Stimulated activated naive B cell treated with anti-CD40 and anti-IgM and Interleukin-4, amounts not matched to agents 10 μg/mL and 1 μg/mL and 100 μg/mL, for 72 hours (primary cell): Measurements from ENCODE around the gene B4GALT5.
A peak's percentile ranks its signal among the peaks of the same experiment; 100 is the strongest.

Source experiments
- ATAC-seq, 2 donors: fragments of 150-1000 bp; cut with Tn5 transposase; replicated peaks; 2 replicates each; pipeline ENCODE4 v1.10.0; 2021; ENCODE audit warnings: moderate library complexity in 1 of 2
- DNase-seq: peaks from one replicate; pipeline ENCODE4 v3.0.0; 2021
- H3K27ac Mint-ChIP-seq: one replicate; pipeline ENCODE4 v1.8.0; 2022; ENCODE audit warnings: mild to moderate bottlenecking, mixed read lengths
- H3K27me3 Mint-ChIP-seq, 2 donors: one replicate each; pipeline ENCODE4 v1.8.0; 2022; ENCODE audit warnings: mixed read lengths in 2 of 2
- H3K36me3 Mint-ChIP-seq, 2 donors: one replicate each; pipeline ENCODE4 v1.8.0; 2022; ENCODE audit warnings: mixed read lengths in 2 of 2, mild to moderate bottlenecking in 1 of 2
- H3K4me1 Mint-ChIP-seq, 2 donors: one replicate each; pipeline ENCODE4 v1.8.0; 2022; ENCODE audit warnings: mixed read lengths in 2 of 2, mild to moderate bottlenecking in 1 of 2
- H3K4me3 Mint-ChIP-seq, 2 donors: one replicate each; pipeline ENCODE4 v1.8.0; 2022; ENCODE audit warnings: mild to moderate bottlenecking in 2 of 2, mixed read lengths in 2 of 2, moderate library complexity in 1 of 2
- H3K9me3 Mint-ChIP-seq, 2 donors: one replicate each; pipeline ENCODE4 v1.8.0; 2022; ENCODE audit warnings: mixed read lengths in 2 of 2, mild to moderate bottlenecking in 1 of 2

The B4GALT5 gene

DNA sequence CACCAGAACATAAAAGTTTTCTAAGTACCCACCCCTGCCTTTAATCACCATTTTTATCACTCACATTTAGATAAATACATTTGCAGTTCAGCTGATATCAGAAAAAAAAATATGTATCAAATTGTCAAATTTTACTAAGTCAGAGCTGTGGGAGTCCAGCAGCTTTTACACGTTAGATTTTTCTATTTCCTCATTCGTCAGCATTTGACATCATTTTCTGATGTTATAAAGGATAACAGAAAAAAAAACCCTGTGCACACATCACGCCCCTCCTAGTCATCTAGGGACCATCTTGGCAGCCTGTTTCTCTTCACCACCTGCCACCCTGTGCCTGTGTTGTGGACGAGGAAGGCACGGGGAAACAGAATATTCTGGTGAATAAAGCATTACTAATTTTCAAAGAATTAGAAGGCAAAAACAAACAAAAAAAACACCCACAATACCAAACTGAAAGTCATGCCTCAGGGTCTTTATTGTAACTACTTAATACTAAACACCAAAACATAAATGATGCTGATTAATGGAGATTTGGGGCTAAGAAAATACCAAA is 12.4 kb downstream of the B4GALT5 start:
- no peaks in the 10 kb centered on the region for H3K9me3 Mint-ChIP-seq
- no peak overlapping the region for H3K27ac Mint-ChIP-seq
- H3K36me3 Mint-ChIP-seq, result peaks cover 6 to 15% of the 10 kb centered on the region in 2 donors
- DNase-seq, result no peak
- peak in 1 of 2 donors; percentile 37 for ATAC-seq
- peaks cover 27 to 67% of the 10 kb centered on the region in 2 donors for H3K4me1 Mint-ChIP-seq
- H3K4me3 Mint-ChIP-seq, result no peak overlapping the region
- no peaks in the 10 kb centered on the region for H3K27me3 Mint-ChIP-seq

DNA sequence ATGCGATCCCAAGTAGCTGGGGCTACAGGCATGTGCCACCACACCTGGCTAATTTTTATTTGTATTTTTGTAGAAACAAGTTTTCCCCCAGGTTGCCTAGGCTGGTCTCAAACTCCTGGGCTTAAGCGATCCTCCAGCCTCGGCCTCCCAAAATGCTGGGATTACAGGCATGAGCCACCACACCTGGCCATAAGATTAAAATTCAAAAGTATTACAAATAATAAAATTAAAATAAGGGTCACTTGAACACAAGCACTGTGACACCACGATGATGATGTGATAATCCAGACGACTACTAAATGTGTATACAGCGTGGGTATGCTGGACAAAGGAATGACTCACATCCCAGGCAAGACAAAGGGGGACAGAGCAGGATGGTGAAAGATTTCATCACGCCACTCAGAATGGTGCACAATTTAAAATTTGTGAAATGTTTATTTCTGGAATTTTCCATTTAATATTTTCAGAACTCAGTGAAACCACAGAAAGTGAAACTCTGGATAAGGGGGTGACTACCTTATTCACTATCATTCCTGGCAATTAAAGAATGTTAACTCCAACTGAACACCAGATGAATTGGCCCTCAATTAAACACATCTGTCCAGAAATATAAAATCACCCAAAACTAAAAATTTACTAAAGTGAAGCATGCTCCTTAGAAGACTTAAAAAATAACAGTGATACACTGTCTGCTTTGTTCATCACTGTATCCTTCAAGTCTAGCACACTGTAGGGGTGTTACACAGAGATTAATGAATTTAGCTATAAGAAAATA is 13.1 kb downstream of the B4GALT5 start:
- Mint-ChIP-seq H3K27ac (peak overlapping the region; percentile 56), H3K4me3 (no peak overlapping the region), H3K27me3 (no peaks in the 10 kb centered on the region), H3K9me3 (no peaks in the 10 kb centered on the region), H3K4me1 (peaks cover 27 to 62% of the 10 kb centered on the region in 2 donors), H3K36me3 (peaks cover 6 to 15% of the 10 kb centered on the region in 2 donors)
- DNase-seq (no peak), ATAC-seq (no peak)

DNA sequence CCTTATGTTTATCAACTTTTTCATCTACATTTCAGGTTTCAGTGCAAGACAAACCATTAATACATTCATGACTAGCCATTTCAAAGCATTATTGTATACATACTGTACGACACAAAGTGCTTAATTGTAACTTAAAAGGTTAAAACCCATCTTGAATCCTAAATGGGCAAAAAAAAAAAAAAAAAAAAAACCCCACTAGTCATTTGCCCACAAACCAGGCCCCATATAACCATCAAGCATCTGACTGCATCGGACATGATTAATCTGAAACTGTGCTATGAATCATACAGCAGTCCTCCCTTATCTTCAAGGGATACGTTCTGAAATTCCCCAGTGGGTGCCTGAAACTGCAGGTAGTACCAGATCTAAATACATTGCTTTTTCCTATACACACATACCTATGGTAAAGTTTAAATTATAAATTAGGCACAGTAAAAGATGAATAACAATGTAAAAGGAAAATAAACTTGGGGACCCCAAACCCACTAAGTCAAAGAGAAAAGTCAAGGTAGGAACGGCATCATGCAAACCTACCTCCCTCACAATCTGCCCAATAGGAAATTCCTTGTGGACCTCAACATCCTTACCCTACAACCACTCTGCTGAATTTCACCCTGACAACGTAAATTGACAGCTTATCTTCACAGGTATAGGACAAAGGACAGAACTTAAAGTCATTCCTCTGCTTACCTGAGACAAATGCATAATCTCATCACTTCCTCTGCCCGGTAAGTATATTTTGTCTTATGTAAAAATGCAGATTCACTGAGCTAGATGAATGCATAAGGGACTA is 14.3 kb downstream of the B4GALT5 start:
- peak overlapping the region; percentile 2 for H3K27ac Mint-ChIP-seq
- H3K9me3 Mint-ChIP-seq, result no peaks in the 10 kb centered on the region
- H3K4me3 Mint-ChIP-seq, result peak overlapping the region; percentile 29 to 46

GRCh38 chr20:49698477-49698876 is 15.2 kb downstream of the B4GALT5 start:
- Mint-ChIP-seq H3K36me3 (peaks cover 0 to 11% of the 10 kb centered on the region in 2 donors), H3K27ac (peak overlapping the region; percentile 86), H3K4me1 (peaks cover 30 to 69% of the 10 kb centered on the region in 2 donors), H3K27me3 (no peaks in the 10 kb centered on the region), H3K4me3 (peak overlapping the region; percentile 39 to 44), H3K9me3 (no peaks in the 10 kb centered on the region)
- ATAC-seq, result no peak
- DNase-seq, result no peak

More for the DNA sequence above, 14.3 kb downstream of the B4GALT5 start:
- peaks cover 27 to 60% of the 10 kb centered on the region in 2 donors for H3K4me1 Mint-ChIP-seq
- ATAC-seq (peak; percentile 98 to 99), DNase-seq (peak; percentile 41)
- H3K27me3 Mint-ChIP-seq, result no peaks in the 10 kb centered on the region
- H3K36me3 Mint-ChIP-seq, result peaks cover 0 to 11% of the 10 kb centered on the region in 2 donors

GRCh38 chr20:49697071-49697470 is 16.6 kb downstream of the B4GALT5 start:
- Mint-ChIP-seq H3K4me3 (peak overlapping the region in 1 of 2 donors; percentile 35), H3K27me3 (no peaks in the 10 kb centered on the region), H3K4me1 (peaks cover 30 to 69% of the 10 kb centered on the region in 2 donors), H3K36me3 (peaks cover 0 to 10% of the 10 kb centered on the region in 2 donors), H3K27ac (peak overlapping the region; percentile 66), H3K9me3 (no peaks in the 10 kb centered on the region)
- DNase-seq, result no peak
- ATAC-seq, result no peak

DNA sequence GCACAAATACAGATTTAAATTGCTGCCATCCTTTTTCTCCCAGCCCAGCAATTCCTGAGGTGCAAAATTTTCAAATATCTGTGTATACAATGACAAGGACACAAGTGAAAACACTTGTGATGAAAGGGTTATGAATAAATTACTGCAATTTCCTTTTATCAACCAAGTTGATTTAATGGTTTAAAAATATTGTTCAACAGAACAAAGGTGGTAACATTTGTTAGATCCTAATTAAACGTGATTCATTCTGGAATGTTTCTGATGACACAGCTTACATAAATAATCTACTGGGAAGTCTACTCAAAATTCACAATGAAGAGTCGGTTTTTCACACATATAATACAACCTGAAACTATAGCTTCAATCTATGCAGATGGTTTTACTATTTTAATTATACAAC is 17.1 kb downstream of the B4GALT5 start:
- no peak overlapping the region for H3K4me3 Mint-ChIP-seq
- H3K4me1 Mint-ChIP-seq, result peaks cover 33 to 69% of the 10 kb centered on the region in 2 donors
- no peak overlapping the region for H3K27ac Mint-ChIP-seq
- H3K27me3 Mint-ChIP-seq, result no peaks in the 10 kb centered on the region
- no peaks in the 10 kb centered on the region for H3K9me3 Mint-ChIP-seq
- no peak for ATAC-seq
- peaks cover 0 to 8% of the 10 kb centered on the region in 2 donors for H3K36me3 Mint-ChIP-seq
- no peak for DNase-seq

GRCh38 chr20:49695830-49696229 is 17.8 kb downstream of the B4GALT5 start:
- ATAC-seq (no peak), DNase-seq (no peak)
- Mint-ChIP-seq H3K36me3 (peaks cover 0 to 8% of the 10 kb centered on the region in 2 donors), H3K27ac (no peak overlapping the region), H3K4me3 (no peak overlapping the region), H3K27me3 (no peaks in the 10 kb centered on the region), H3K9me3 (no peaks in the 10 kb centered on the region), H3K4me1 (peaks cover 35 to 67% of the 10 kb centered on the region in 2 donors)

- H3K4me1 Mint-ChIP-seq, result peaks cover 30 to 63% of the 10 kb centered on the region in 2 donors
- DNase-seq, result no peak
- no peaks in the 10 kb centered on the region for H3K9me3 Mint-ChIP-seq
- peak in 1 of 2 donors; percentile 14 for ATAC-seq
- H3K36me3 Mint-ChIP-seq, result peaks cover 7 to 15% of the 10 kb centered on the region in 2 donors
- peak overlapping the region; percentile 14 for H3K27ac Mint-ChIP-seq
- H3K27me3 Mint-ChIP-seq, result no peaks in the 10 kb centered on the region
- peak overlapping the region in 1 of 2 donors; percentile 3 for H3K4me3 Mint-ChIP-seq
Observed at GRCh38 chr20:49694450-49695071, 19.1 kb downstream of the B4GALT5 start.

DNA sequence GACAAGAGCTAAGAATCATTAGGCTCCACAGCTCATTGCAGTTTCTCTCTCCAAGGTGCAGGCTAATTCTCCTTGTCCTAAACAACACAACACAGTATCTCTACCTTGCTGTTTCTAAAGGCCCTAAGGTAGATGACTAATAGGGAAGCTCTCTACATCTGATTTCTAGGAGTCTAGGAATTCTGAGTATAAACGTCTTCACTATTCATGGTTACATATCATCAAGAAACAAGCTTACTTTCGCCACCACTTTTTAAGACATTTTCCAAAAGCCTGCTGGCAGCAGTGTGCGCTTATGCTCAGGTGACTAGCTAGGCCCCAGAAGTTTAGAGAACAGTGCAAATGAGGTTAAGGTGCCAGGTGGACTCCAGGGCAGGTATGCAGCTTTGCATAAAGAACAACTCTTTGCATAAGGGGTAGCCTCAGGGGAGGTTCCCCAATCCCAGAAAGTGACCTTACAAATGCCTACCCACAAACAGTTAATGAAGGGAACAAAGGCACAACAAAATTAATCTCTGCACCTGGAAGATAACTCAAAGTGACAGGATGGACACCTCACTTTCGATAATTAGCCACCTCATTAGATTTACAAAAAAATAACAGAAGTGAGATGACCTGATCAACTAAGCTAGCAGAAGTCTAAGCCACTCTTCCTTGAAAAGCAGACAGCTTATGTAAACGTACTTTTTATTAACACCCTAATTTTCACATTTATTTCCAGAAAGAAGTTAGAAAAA is 20.1 kb downstream of the B4GALT5 start:
- DNase-seq (no peak), ATAC-seq (no peak)
- no peaks in the 10 kb centered on the region for H3K27me3 Mint-ChIP-seq
- peaks cover 7 to 15% of the 10 kb centered on the region in 2 donors for H3K36me3 Mint-ChIP-seq
- peak overlapping the region; percentile 25 for H3K27ac Mint-ChIP-seq
- no peak overlapping the region for H3K4me3 Mint-ChIP-seq
- no peaks in the 10 kb centered on the region for H3K9me3 Mint-ChIP-seq
- H3K4me1 Mint-ChIP-seq, result peaks cover 26 to 57% of the 10 kb centered on the region in 2 donors

DNA sequence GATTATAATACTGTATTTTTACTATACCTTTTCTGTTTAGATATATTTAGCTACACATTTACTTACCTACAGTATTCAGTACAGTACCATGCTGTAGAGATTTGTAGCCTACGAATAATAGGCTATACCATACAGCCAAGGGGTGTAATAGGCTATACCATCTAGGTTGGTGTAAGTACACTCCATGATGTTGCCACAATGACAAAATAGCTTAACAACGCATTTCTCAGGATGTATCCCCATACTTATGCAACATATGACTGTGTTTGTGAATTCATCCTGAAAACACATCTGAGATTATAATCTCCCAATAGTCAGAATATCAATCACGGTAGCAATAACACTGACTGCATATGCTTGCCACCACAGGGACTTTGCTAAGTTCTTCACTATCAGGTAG is 20.7 kb downstream of the B4GALT5 start:
- Mint-ChIP-seq H3K9me3 (no peaks in the 10 kb centered on the region), H3K27ac (no peak overlapping the region), H3K4me1 (peaks cover 26 to 60% of the 10 kb centered on the region in 2 donors), H3K27me3 (no peaks in the 10 kb centered on the region), H3K36me3 (peaks cover 7 to 14% of the 10 kb centered on the region in 2 donors), H3K4me3 (no peak overlapping the region)
- no peak for ATAC-seq
- no peak for DNase-seq

DNA sequence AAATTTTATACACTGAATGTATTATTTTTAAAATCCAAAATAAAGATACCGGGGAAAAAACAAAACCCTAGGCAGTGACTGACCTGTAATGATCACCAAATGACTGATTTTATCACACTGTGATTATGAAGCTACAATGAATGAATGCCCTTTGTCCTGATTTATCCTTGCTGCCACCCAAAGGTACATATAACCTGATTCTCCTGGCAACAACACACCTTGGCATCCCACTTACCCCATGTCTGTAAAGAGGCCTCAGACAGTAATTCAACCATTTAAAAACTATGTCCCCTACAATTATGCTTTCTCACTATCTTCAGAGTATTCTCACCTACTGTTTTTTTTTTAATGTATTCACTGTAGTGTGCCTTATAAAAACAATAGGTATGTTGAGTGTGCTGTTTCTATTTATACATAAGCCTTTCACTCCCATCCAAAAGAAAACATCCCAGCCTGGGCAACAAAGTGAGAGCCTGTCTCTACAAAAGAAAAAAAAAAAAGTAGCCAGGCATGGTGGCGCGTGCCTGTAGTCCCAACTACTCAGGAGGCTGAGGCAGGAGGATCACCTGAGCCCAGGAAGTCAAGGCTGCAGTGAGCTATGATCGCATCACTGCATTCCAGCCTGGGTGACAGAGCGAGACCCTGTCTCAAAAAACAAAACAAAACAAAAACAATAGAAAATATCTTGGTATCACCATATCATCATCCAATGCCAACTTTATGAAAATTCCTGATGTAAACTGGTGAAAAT is 21.7 kb downstream of the B4GALT5 start:
- ATAC-seq (no peak), DNase-seq (no peak)
- no peak overlapping the region for H3K27ac Mint-ChIP-seq
- H3K36me3 Mint-ChIP-seq, result peaks cover 7 to 18% of the 10 kb centered on the region in 2 donors
- H3K4me3 Mint-ChIP-seq, result no peak overlapping the region
- no peaks in the 10 kb centered on the region for H3K9me3 Mint-ChIP-seq
- H3K4me1 Mint-ChIP-seq, result peaks cover 28 to 63% of the 10 kb centered on the region in 2 donors
- no peaks in the 10 kb centered on the region for H3K27me3 Mint-ChIP-seq

- Mint-ChIP-seq H3K27ac (no peak overlapping the region), H3K36me3 (peaks cover 8 to 18% of the 10 kb centered on the region in 2 donors), H3K4me3 (no peak overlapping the region), H3K4me1 (peaks cover 30 to 65% of the 10 kb centered on the region in 2 donors), H3K27me3 (no peaks in the 10 kb centered on the region), H3K9me3 (no peaks in the 10 kb centered on the region)
- DNase-seq (no peak), ATAC-seq (no peak)
Observed at GRCh38 chr20:49690899-49691620, 22.6 kb downstream of the B4GALT5 start.
